Measurements from ENCODE around the gene EGLN2.

DNA sequence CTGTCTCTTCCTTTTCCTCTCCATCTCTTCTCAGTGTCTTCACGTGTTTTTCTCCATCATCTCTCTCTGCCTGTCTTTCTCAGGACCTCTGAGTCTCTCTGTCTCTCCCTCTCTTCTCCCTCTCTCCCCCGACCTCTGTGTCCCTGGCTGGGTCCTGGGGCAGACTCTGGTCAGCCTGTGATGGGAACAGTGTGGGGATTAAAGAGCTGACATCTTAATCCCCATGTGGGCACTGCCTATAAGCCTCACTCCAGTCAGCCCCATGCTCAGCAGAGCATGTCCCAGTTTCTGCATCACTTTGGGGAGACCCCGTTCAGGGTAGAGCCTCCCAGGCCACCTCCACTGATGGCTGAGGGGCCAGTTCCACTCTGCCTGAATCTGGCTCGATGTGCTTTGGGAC lies 16.2 kb downstream of the EGLN2 start:
- TF ChIP-seq, protein P1, sequence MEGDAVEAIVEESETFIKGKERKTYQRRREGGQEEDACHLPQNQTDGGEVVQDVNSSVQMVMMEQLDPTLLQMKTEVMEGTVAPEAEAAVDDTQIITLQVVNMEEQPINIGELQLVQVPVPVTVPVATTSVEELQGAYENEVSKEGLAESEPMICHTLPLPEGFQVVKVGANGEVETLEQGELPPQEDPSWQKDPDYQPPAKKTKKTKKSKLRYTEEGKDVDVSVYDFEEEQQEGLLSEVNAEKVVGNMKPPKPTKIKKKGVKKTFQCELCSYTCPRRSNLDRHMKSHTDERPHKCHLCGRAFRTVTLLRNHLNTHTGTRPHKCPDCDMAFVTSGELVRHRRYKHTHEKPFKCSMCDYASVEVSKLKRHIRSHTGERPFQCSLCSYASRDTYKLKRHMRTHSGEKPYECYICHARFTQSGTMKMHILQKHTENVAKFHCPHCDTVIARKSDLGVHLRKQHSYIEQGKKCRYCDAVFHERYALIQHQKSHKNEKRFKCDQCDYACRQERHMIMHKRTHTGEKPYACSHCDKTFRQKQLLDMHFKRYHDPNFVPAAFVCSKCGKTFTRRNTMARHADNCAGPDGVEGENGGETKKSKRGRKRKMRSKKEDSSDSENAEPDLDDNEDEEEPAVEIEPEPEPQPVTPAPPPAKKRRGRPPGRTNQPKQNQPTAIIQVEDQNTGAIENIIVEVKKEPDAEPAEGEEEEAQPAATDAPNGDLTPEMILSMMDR (conservative IDR thresholded peaks at IDR 0.05 in 1 of 2, IDR thresholded peaks at IDR 0.05 in 1 of 2; ENCODE audit: extremely low read depth in 1 of 2, insufficient read depth in 1 of 2, low read depth in 1 of 2, low read length in 2 of 2), result no peak
- TF ChIP-seq EZH2 (IDR thresholded peaks at IDR 0.05; ENCODE audit: borderline replicate concordance, low read length), result no peak
